ENCODE data around the gene UTY. TPM values are rescaled to one million over a fixed set of nuclear protein-coding genes. Genes with fewer than 3 reads are reported as not detected.

UTY gene
- total RNA-seq, 2 experiments from 2014 or later, result 28.2 to 28.4 TPM

DNA sequence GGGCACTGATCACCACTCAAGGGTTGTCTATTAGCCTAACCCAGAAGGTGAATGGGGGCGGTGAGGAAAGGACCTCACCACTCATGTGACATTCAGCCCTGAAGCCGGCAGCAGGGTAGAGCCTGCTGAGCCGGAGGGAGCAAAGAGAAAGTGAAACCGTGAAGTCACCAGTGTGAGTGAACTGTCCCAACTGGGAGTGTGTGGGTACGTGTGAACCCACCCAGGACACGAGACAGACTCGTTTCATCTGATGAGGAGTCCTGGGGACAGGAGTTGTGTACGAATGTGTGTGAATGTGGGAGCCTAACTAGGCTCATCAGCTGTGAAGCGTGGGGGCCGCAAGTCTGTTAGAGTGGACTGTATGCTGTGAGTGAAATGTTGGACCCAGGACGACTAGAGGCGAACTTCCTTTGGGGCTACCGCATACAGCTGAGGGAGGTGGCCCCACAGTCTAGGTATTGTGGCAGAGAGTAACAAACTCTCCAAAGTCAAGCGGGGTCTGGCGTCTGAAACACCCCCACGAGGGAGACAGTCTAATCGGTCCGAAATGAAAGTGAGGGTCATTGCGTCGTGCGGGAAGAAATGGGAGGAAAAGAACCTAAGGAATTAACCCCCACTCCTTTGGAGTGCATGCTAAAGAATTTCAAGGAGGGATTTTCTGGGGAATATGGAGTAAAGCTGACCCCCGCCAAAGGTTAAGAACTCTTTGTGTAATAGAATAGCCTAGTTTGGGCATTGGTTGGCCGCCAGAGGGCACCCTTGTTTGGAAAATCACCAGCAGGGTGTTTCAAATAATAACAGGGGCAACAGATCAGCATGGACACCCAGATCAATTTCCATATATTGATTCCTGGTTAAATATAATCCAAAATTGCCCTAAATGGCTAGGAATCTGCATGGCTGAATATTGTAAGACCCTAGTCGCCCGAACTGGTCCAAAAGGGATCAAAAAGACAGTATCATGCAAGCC is 43.6 kb downstream of the UTY start:
- DNase-seq, result peak; percentile 50
- ChIA-PET POLR2A (no interaction called here), CTCF (no interaction called here)
- Mint-ChIP-seq H3K36me3 (ENCODE audit: low read depth) (peaks cover 58% of the 10 kb centered on the region), H3K27me3 (no peaks in the 10 kb centered on the region), H3K4me3 (peak overlapping the region; percentile 85), H3K4me1 (peaks cover 52% of the 10 kb centered on the region), H3K27ac (peak overlapping the region; percentile 90), H3K9me3 (peaks cover 9% of the 10 kb centered on the region)

DNA sequence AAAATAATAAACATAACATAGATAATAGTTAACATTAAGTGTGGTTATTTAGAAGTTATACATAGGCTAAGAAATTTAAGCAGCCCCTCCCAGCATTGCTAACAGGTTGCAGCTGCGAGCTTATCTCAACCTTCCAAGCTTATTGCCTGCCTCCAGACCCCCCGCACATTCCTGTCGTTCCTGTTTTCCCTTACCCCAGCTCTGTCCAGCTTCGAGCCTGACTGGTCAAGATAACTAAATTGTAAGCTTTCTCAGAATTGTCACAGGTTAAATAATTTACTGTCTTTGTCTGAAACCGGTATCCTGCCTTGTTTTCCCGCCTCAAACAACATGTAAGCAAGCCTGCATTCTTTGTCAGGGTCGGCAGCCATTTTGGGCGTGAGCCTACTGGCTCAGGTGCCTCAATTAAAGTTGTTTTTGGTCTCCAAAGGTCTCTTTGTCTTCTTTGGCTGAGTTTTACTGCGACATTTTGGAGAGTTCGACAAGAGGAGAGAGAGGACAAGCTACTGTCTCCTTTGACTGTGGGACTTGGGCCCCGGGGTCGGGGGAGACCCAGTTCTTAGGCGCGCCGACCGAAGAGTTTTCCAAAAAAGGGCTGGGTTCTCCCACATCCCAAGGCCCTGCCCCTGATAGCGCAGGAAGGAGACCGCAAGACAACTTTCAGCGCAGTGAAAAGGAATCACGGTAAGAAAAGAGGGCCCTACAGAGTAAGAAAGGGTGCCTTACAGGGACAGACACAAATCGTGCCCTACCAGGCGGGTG is 44.4 kb downstream of the UTY start:
- Mint-ChIP-seq H3K4me3 (peak overlapping the region; percentile 85), H3K27me3 (no peaks in the 10 kb centered on the region), H3K4me1 (peaks cover 52% of the 10 kb centered on the region), H3K9me3 (peaks cover 12% of the 10 kb centered on the region), H3K27ac (peak overlapping the region; percentile 90), H3K36me3 (ENCODE audit: low read depth) (peaks cover 63% of the 10 kb centered on the region)
- ChIA-PET POLR2A (no interaction called here), CTCF (no interaction called here)
- no peak for DNase-seq

DNA sequence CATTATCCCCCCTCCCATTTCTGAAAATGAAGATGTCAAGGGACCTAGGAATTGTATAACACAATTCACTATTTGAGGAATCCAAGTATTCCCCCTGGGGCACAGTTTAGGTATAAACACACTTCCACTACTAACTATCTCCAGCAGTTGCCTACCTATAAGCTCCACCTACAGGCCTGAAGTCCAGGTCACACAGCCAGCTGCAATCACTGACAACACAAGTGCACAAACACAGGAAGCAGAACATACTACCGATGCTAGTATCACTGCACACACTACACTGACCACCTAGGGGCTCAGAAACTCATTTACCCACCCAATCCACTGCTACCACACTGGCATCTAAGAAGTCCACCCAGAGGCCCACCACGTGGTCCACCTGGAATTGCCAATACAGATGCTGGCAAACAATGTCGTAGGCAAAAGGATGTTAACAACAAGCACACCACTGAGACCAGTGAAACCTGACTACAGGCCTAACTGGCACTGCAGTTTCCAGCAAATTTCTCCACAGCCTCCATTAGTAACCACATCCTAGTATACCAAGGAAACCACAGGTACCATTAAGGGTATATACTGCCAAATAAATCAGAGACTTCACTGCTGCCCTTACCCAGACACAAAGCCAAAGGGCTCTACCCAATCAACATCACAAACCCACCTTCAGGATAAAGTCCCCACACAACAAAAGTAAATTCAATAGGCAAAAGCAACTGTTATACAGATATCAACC is 47.4 kb downstream of the UTY start:
- Mint-ChIP-seq H3K27ac (peak overlapping the region; percentile 85), H3K9me3 (peaks cover 24% of the 10 kb centered on the region), H3K36me3 (ENCODE audit: low read depth) (peaks cover 79% of the 10 kb centered on the region), H3K4me1 (peaks cover 53% of the 10 kb centered on the region), H3K27me3 (no peaks in the 10 kb centered on the region), H3K4me3 (no peak overlapping the region)
- POLR2A ChIA-PET, result no interaction called here
- CTCF ChIA-PET, result no interaction called here
- no peak for DNase-seq

DNA sequence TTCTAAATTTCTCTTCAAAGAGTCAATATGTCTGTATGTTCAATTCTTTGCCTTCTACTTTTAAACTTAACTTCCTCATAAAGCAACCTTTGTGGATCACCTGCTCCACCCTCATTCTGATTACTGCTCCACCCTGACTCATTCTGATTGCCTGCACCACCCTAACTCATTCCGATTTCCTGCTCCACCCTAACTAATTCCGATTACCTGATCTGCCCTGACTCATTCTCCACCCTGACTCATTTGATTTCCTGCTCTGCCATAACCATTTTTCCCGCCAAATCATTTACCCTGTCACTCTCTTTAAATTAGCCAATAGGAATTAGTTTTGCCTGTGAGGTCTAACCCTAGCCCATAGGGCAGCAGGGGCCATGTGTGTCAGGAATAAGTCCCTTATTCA is 50.3 kb downstream of the UTY start:
- Mint-ChIP-seq H3K36me3 (ENCODE audit: low read depth) (peaks cover 93% of the 10 kb centered on the region), H3K27me3 (no peaks in the 10 kb centered on the region), H3K4me3 (no peak overlapping the region), H3K27ac (no peak overlapping the region), H3K4me1 (peaks cover 43% of the 10 kb centered on the region), H3K9me3 (peaks cover 40% of the 10 kb centered on the region)
- DNase-seq, result no peak
- CTCF ChIA-PET, result no interaction called here
- POLR2A ChIA-PET, result no interaction called here

DNA sequence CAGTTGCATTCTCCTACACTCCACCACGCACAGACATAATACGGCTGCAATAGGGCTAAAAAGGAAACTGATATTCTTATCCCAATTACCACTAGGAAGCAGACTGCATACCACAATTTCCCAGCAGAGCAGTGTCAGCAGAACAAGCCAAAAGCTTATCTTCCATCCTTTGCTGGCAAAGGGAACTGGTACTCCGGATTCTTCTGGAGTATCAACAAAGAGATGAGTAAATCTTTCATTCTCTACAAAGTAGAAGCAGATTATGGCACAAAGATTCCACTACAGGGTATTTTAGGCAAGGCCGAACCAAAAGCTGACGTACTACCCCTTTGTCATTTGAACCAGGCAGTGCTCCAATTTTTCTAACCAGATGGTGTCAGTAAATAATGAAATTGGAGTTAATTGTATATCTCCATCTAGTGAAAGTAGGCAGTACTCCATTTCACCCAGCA is 56.5 kb downstream of the UTY start:
- ChIA-PET CTCF (no interaction called here), POLR2A (no interaction called here)
- Mint-ChIP-seq H3K27ac (no peak overlapping the region), H3K27me3 (no peaks in the 10 kb centered on the region), H3K4me3 (no peak overlapping the region), H3K9me3 (peaks cover 22% of the 10 kb centered on the region), H3K36me3 (ENCODE audit: low read depth) (peaks cover 63% of the 10 kb centered on the region), H3K4me1 (peaks cover 23% of the 10 kb centered on the region)
- DNase-seq, result no peak

DNA sequence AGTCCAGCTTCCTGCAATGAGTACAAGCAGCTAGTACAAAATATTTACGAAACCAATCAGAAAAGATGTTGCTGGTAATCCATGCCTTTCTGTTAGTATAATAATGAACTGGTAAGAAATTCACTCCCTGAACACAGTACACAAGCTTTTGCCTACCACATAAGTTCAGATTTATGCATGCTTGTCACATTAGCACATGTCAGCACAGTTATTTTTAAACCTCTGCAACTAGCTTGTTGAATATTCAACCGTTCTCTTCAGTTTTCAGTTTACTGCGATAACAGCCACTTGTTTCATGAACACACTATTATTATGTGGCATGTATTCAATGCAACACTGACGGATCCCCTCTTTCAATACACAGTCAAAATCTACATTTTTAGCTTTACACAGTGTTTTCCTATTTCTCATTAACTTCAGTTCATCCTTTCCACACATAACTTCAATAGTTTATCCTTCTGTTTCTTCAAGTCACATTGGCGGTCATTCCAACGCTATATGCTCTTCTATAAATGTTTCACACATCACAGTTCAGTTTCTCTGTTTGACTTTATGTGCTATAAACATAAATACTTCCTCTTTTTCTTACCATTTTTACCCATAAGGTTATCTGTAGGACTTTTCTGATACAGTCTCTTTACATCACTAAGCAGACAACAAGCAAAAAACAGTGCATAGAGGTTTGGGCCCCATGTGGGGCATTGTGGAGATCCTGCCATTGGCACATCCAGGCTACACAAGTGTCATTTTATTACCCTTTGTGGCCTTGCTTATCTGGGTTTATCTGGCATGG is 62.8 kb downstream of the UTY start:
- Mint-ChIP-seq H3K27ac (no peak overlapping the region), H3K27me3 (no peaks in the 10 kb centered on the region), H3K4me3 (no peak overlapping the region), H3K36me3 (ENCODE audit: low read depth) (peaks cover 18% of the 10 kb centered on the region), H3K9me3 (no peaks in the 10 kb centered on the region), H3K4me1 (no peaks in the 10 kb centered on the region)
- POLR2A ChIA-PET, result no interaction called here
- DNase-seq, result no peak
- CTCF ChIA-PET, result no interaction called here

DNA sequence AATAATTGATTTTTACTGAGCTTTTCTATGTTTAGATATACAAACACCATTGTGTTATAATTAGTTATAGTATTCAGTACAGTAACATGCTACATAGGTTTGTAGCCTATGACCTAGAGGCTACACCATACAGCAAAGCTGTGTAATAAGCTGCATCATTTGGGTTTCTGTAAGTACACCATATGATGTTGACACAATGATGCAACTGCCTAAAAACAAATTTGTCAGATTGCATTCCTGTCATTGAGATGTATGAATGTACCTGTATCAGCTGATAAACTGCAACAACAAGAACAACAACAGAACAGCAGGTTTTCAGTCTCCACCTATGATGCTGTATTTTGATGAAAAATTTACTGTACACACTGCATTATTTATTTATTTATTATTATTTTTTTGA is 64.3 kb downstream of the UTY start:
- POLR2A ChIA-PET, result no interaction called here
- DNase-seq, result no peak
- Mint-ChIP-seq H3K4me1 (no peaks in the 10 kb centered on the region), H3K4me3 (no peak overlapping the region), H3K27ac (no peak overlapping the region), H3K9me3 (no peaks in the 10 kb centered on the region), H3K36me3 (ENCODE audit: low read depth) (peaks cover 19% of the 10 kb centered on the region), H3K27me3 (no peaks in the 10 kb centered on the region)
- CTCF ChIA-PET, result no interaction called here

DNA sequence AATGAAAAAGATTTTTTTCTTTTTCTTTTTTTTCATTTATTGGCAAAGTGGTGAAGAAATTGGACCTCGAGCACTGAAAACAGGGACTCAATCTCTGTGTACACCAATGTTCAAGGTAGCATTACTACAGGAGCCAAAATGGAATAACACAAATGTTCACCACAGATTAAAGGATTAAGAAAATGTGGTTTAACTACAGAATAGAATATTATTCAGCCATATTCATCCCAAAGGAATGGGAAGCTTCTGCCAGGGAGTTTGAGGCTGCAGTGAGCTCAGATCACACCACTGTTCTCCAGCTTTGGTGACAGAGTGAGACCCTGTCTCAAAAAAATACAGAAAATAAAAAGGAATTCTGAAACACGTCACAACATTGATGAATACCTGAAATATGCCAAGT is 81.0 kb downstream of the UTY start:
- no peaks in the 10 kb centered on the region for H3K27me3 Mint-ChIP-seq
- no peak overlapping the region for H3K27ac Mint-ChIP-seq
- no peaks in the 10 kb centered on the region for H3K9me3 Mint-ChIP-seq
- H3K4me3 Mint-ChIP-seq, result no peak overlapping the region
- POLR2A ChIA-PET, result no interaction called here
- DNase-seq, result no peak
- CTCF ChIA-PET, result no interaction called here
- peaks cover 4% of the 10 kb centered on the region for H3K4me1 Mint-ChIP-seq
- peaks cover 9% of the 10 kb centered on the region for H3K36me3 Mint-ChIP-seq (ENCODE audit: low read depth)

DNA sequence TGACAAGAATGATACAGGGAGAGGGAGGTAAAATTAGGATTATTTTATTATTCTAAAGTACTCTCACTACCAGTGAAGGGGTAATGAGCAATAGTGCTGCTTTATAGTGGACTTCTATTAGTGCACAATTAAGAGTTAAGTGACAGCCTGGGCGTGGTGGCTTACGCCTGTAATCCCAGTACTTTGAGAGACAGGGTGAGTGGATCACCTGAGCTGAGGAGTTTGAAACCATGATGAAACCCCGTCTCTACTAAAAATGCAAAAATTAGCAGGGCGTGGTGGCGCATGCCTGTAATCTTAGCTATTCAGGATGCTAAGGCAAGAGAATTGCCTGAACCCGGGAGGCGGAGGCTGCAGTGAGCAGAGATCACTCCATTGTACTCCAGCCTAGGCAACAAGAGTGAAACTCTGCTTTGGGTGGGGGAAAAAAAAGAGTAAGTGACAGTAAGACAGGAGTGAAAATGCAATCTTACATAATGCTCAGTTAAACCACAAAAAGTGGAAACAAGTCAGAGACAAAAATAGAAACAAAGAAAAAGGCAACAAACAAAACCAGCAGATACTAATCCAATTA is 98.6 kb downstream of the UTY start:
- Mint-ChIP-seq H3K27me3 (no peaks in the 10 kb centered on the region), H3K4me1 (peaks cover 20% of the 10 kb centered on the region), H3K36me3 (ENCODE audit: low read depth) (peaks cover 19% of the 10 kb centered on the region), H3K9me3 (no peaks in the 10 kb centered on the region), H3K27ac (peak overlapping the region; percentile 27), H3K4me3 (no peak overlapping the region)
- POLR2A ChIA-PET, result no interaction called here
- CTCF ChIA-PET, result no interaction called here
- DNase-seq, result no peak

DNA sequence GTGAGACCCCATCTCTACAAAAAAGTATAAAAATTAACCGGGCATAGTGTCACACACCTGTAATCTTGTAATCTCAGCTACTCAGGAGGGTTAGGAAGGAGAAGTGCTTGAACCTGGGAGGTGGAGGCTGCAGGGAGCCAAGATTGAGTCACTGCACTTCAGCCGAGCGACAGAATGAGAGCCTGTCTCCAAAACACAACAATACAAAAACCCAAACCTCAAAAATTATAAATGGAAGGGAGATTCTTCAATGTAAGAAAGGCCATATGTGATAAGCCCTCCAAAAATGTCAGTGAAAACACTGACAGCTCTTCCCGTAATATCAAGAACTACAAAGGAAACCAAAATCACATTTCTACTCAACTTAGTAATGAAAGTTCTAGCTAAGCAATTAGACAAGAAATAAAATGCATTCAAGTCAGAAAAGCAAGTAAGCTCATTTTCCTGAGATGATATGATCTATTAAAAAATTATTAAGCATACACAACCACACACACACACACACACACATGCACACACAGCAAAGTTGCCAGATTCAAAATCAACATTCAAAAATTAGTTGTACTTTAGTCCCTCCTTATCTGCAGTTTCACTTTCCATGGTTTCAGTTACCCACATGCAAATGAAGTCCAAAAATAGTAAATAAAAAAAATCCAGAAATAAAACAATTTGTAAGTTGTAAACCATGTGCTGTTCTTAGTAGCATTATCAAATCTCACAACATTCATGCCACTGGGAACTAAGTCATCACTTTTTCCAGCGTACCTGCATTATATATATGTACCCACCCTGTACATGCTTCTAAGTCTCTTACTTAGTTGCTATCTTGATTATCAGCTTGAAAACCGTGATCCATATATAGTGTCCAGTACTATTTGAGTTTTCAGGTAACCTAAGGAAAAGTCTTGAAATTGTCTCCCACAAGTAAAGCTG is 108.7 kb downstream of the UTY start:
- H3K36me3 Mint-ChIP-seq (ENCODE audit: low read depth), result peaks cover 9% of the 10 kb centered on the region
- CTCF ChIA-PET, result no interaction called here
- H3K27ac Mint-ChIP-seq, result peak overlapping the region; percentile 86
- peak overlapping the region; percentile 57 for H3K4me3 Mint-ChIP-seq
- H3K27me3 Mint-ChIP-seq, result no peaks in the 10 kb centered on the region
- POLR2A ChIA-PET, result no interaction called here
- DNase-seq, result no peak
- peaks cover 15% of the 10 kb centered on the region for H3K4me1 Mint-ChIP-seq
- no peaks in the 10 kb centered on the region for H3K9me3 Mint-ChIP-seq

DNA sequence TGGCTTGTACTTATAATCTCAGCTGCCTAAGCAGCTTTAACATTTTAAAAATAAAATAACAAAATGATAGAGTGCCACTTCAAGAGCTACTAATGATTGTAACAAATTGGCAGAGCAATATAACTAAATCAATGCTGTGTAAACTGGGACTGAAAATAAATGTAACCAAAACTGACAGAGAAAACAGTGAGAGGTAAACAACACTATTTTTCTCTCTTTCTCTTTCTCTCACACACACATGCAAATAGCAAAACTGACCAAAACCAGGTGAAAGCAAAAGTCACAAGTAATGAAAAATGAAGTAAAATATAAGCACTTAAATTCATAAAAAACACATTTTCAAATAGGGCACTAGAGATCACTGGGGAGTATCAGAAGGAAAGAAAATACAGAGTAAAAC is 109.6 kb downstream of the UTY start:
- Mint-ChIP-seq H3K4me3 (peak overlapping the region; percentile 57), H3K27me3 (no peaks in the 10 kb centered on the region), H3K36me3 (ENCODE audit: low read depth) (peaks cover 9% of the 10 kb centered on the region), H3K4me1 (peaks cover 15% of the 10 kb centered on the region), H3K27ac (peak overlapping the region; percentile 86), H3K9me3 (no peaks in the 10 kb centered on the region)
- CTCF ChIA-PET, result no interaction called here
- DNase-seq, result no peak
- POLR2A ChIA-PET, result no interaction called here

DNA sequence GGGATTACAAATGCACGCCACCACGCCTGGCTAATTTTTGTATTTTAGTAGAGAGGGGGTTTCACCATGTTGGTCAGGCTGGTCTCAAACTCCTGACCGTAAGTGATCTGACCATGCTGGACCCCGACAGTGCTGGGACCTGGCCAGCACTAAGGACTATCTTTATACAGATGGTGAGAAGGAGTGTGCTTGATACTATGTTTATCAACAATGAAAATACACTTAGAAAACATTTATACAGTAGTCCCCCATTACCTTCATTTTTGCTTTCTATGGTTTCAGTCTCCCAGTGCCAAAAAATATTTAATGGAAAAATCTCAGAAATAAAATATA is 111.4 kb downstream of the UTY start:
- no peak overlapping the region for H3K4me3 Mint-ChIP-seq
- no peaks in the 10 kb centered on the region for H3K9me3 Mint-ChIP-seq
- peaks cover 15% of the 10 kb centered on the region for H3K4me1 Mint-ChIP-seq
- no peak for DNase-seq
- H3K27me3 Mint-ChIP-seq, result no peaks in the 10 kb centered on the region
- H3K27ac Mint-ChIP-seq, result no peak overlapping the region
- CTCF ChIA-PET, result no interaction called here
- peaks cover 9% of the 10 kb centered on the region for H3K36me3 Mint-ChIP-seq (ENCODE audit: low read depth)
- POLR2A ChIA-PET, result no interaction called here

Data from activated CD4-positive, alpha-beta T cell treated with anti-CD3 and anti-CD28 coated beads, Interleukin-2, amount 10 ng/mL, durations not matched to agents 7 days and 5 days (primary cell).